ENCODE measurements around the gene RBM38. TPM values are rescaled to one million over a fixed set of nuclear protein-coding genes. Genes with fewer than 3 reads are reported as not detected.

RBM38 gene
- total RNA-seq, 1 donor from 2014 or later: 13.9 TPM

GRCh38 chr20:57374931-57375651 lies 16.1 kb upstream of the RBM38 start:
- no peak for DNase-seq (ENCODE audit: low read depth in 2 of 2)

DNA sequence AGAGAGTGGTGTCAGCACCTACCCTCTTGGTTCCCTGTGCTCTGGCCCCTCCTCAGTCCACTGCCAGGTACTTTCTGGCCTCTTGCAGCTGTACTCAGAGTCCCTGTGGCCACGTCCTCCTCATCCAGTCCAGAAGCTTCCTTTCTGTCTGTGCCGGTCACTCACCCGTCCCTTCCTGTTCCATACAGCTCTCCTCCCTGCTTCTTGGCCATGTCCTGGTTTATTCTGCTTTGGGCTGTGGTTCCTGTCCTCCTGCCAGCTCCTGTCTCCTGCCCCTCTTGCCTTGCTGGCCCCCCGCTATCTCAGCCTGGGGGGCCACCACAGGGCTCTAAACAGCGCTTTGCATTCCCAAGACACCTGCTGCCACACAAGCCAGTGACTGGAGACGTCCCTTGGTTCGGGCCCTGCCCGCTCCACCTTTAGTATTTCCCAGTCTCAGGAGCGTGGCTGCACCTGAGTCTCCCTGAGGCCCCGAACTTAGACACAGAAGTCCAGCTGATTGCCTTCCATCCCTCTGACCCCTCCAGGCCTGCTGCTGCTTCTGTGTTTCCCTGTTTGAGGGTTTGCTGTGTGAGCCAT lies 15.5 kb upstream of the RBM38 start:
- no peak for DNase-seq (ENCODE audit: low read depth in 2 of 2)

DNA sequence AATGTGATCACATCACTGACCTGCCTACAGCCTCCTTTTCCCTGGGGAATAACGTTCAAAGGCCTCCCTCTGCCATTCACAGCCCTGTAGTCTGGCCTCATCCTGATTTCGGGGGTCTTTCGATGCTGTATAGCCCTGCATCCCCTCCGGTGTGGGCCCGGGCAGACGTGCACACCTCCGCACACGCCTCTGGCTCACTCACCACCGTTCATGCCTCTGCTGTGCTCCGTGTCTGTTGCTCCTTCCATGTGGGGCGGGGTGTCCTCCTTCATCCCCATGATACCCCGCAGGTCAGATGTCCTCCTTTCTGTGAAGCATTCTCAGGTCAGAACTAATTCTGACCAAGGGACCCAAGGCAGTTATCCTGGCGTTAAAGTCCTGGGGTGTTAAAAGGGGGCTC lies 13.8 kb upstream of the RBM38 start:
- DNase-seq (ENCODE audit: low read depth in 2 of 2): no peak

DNA sequence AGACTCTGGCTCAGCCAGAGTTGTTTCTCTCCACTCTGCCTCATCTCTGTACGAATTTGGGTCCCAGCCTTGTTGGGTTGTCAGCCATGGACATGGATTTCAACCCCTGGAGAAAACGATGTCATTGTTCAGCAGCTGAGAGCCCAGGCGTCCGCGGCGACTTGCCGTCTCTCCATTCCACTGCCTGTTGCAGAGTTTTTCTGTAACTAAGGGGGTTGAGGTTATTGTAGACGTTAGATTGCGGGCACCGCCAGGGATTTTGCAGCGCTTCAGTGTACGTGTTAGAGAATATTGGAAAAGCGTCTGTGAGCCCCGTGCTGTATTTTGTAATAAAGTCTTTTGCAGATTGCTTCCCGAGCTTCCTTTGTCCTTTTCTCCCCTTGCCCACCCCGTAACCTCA lies 13.1 kb upstream of the RBM38 start:
- no peak for DNase-seq (ENCODE audit: low read depth in 2 of 2)

- DNase-seq (ENCODE audit: low read depth in 2 of 2): no peak
Measured at GRCh38 chr20:57378646-57379262, 12.4 kb upstream of the RBM38 start.

- DNase-seq (ENCODE audit: low read depth in 2 of 2): no peak
Measured at GRCh38 chr20:57379263-57379647, 11.9 kb upstream of the RBM38 start.

DNA sequence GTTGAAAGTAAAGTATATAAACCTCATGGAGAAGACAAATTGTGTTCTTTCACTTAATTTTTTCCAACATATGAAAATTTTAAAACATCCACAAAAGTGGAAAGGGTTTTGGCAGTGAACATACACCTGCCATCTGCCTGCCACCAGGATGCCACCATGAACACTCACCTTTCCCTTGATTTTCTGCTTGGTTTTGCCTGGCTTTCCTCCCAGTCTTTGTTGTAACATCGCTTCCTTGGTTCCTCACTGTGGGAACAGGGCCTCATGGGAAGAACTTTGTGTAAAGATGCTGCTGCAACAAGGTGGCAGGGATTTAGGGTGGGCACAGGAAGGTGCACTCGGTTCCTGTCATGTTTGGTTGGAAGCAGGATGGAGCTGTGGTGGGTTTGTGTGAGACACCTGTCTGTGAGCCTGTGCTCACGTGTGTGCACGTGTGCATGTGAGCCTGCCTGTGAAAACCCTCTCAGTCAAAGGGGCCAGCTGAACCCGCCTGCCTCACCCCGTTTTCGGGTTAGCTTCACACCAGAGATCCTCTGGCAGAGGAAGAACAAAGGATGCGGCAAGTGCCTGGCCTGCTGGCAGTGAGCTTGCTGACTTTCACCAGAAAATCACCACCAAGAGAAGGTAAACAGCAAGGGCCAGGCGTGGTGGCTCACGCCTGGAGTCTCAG lies 11.0 kb upstream of the RBM38 start:
- DNase-seq (ENCODE audit: low read depth in 2 of 2): no peak

DNA sequence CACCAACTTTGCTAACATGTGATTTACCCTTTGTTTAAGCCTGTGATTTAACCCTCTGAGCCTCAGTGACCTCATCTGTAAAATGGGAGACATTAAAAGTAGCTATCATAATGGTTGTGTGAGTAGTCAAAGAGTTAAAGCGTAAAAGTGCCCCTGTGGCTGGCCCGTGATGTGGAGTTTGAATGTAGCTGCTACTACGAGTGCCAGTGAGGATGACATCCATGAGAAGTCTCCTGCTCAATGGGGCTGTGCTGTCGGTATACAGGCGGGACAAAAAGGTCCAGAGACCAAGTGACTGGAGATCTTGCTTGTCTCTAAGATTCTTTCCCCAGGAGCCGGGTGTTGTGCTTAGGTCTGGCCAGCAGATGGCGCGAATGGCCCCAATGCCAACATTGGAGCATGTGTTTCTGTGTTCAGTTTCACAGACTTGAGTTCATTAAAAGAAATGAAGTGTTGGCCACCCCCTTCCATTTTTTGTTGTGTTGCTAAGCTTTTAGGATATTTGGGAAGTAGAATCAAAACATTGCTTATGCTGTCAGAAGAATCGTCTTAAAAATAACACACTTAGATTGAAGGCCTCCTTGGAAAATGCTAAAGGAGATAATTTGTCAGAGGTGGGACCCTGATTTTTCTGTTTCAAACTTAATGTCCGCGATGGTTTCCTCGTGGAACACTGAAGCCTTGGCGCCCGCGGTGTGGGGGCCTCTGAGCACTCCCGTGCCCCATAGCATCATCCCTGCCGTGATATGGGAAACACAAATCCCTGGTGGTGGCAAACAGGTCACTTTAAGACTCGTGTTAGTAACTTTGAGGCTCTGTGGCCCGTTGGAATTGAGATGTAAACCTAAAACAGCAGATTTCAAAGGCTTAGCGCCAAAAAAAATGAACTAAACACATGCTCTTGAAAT lies 9.3 kb upstream of the RBM38 start:
- DNase-seq (ENCODE audit: low read depth in 2 of 2): peak in 1 of 2 donors; percentile 71

DNA sequence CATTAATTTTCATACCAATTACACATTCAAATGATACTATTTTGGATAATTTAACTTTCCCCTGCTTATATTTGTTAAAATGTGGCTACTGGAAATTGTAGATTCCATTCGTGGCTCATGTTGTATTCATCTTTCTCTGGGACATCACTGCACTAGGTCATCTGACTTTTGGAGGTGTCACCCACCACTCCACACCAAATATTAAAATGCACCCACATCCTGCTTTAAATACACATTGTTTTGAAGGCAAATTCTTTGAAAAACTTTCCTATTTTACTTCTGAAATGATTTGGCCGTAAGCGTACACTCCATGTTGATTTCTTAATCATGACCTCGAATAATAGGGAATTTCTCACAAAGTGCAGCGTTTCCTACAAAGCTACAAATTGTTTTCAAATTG lies 8.7 kb upstream of the RBM38 start:
- DNase-seq (ENCODE audit: low read depth in 2 of 2): no peak

DNA sequence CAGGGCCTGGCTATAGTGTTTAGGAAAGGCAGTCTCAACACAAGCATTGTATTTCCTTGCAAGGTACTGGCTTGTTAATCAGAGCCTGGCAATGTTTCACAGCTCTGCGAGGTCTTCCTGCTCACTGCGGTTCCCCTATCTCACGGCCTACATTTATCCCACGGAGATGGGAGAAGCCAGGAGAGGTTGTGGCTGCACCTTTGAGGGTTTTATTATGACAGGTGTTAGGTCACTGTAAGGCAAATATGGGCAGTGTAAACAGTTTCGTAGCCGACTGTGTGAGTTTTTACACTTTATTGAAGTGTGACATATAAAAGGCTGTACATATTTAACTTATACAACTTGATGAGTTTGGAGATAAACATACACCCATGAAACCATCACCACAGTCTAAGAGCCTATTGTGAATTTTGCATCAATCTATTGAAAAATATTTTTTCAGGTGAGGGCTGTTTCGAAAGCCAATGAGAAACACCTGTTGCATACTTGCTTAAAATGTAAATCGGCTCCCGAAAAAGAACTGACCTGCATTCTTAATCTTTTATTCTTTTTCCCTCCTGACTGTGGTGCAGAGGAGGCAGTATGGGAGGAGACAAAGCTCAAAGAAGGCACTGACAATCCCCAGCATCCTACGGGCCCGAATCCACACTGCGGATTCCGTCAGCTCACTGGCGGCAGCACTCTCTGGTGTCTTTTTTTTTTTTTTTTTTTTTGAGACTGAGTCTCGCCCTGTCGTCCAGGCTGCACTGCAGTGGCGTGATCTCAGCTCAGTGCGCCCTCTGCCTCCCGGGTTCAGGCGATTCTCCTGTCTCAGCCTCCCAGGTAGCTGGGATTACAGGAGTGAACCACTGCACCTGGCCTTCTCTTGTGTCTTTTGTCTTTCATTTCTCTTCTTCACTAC lies 7.5 kb upstream of the RBM38 start:
- no peak for DNase-seq (ENCODE audit: low read depth in 2 of 2)

DNA sequence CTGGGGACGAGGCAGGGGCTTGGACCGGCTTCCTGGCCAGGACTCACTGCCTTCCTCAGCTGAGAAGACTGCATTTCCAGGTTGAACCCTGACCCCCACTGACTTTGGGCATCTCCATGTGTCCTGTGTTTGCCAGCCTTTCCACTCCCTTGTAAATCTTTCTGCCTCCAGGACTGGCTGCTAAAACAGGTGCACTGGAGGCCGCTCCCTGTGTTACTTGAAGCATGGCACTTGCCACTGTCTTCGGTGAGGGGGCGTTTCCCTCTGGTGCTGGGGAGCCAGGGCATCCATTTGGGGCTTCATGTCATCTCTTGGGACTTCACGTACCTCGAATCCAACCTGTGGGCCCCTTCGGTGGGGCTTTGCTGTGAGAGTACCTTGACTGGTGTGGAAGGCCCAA lies 6.7 kb upstream of the RBM38 start:
- DNase-seq (ENCODE audit: low read depth in 2 of 2): no peak

DNA sequence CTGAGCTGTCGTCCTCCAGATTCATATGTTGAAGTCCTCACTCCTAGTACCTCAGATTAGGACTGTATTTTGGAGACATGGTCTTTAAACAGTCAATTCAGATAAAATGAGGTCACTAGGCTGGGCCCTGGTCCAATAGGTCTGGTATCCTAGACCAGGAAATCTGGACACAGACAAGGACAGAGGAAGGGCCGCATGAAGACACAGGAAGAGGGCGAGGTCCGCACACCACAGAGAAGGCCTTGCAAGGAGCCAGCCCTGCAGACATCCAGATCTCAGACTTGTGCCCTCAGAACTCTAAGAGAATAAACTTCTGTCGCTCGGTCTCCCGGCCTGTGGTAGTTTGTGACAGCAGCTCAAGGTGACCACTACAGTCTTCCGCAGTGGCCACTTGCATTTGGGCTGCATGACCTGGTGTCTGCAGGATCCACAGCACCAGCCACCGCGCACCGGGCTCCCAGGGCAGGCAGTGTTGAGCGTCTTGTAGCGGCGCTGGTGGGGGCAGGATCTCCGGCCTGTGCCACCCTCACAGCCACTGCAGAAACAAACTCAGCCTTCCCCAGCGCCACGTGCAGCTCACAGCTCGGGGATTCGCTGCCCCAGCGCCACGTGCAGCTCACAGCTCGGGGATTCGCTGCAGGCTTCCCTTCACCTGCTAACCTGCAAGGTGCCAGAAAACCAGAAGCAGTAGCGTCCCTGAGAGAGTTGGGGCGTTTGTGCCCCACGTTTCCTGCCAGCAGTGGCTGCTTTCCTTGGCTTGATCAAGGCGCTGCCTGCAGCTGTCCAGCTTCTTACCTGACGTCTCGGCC lies 6.0 kb upstream of the RBM38 start:
- no peak for DNase-seq (ENCODE audit: low read depth in 2 of 2)

DNA sequence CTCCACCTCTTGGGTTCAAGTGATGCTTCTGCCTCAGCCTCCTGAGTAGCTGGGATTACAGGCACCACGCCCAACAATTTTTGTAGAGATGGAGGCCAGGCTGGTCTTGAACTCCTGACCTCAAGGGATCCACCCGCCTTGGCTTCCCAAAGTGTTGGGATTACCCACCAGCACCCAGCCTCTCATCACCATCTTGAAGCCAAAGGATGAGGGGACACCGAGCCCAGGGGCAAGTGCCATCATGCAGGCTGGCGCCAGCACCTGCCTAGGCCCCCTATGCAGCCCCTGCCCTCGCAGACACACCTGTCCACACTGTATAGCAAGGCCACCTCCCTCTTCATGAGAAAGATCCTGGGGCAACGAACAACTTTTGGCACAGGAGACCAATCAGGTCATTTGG lies 5.3 kb upstream of the RBM38 start:
- no peak for DNase-seq (ENCODE audit: low read depth in 2 of 2)

DNA sequence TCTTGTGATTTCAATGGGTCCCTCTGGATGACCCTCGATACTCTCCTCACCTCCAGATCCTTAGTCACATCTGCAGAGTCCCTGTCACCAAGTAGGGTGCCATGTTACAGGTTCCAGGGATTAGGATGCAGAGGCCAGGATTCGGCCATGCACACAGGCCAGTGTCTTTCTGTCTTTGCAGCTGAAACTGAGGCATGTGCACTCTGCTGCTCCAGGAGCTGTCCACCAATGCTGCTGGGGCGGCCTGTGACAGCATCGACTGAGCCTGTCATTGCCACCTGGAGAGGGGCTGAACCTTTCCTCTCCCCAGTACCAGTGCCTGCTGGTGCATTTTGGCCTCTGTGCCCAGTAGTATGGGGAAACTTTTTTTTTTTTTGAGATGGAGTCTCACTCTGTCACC lies 4.4 kb upstream of the RBM38 start:
- no peak for DNase-seq (ENCODE audit: low read depth in 2 of 2)

DNA sequence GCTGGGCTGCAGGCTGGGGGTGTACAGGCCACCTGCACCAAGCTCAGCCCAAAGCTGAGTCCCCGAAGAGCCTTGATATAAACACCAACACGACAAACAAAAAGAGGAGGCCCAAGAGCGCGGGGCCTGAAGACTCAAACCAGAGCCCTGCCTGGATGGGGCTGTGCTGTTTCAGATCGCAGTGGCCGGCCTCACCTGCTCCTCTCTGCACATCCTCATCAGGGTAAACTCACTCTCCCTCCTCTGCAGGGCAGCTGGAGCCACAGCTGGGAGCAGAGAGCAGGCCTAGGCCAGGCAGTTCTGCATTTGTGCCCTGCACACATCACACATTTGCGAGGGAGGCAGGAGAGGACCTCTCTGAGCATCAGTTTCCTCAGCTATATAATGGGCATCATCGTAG lies 3.7 kb upstream of the RBM38 start:
- no peak for DNase-seq (ENCODE audit: low read depth in 2 of 2)

- DNase-seq (ENCODE audit: low read depth in 2 of 2): no peak
Measured at GRCh38 chr20:57387945-57388371, 3.2 kb upstream of the RBM38 start.

DNA sequence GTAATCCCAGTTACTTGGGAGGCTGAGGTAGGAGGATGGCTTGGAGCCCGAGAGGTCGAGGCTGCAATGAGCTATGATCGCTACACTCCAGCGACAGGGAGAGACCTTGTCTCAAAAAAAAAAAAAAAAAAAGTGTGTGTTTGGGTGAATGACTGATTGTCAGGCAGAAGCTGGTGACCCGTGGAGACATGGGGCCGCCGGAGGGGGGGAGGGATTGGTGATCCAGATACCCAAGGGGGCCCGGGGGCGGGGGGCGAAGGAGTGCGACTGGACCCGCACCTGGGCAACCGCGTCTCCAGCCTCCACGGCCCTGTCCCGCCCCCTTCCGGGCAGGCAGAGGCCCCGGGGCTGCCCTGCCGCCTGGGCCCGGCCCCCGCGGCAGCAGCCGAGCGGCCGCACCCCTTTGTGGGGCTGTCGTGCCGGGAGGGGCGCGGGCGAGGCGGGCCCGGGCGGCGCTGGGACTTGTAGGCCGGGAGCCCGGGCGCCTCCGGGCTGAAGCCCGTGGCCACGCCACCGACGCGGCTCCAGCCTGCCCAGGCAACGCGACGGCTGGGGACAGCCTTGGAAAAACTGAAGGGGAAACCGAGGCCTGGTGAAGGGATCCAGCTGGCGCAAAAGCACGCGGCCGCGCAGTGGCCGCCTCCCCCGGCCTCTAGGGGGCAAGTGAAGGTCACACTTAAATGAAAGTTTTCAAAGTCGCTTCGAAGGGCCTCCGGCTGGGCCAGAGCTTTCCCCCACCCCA lies 2.1 kb upstream of the RBM38 start:
- DNase-seq (ENCODE audit: low read depth in 2 of 2): peak in 1 of 2 donors; percentile 62

GRCh38 chr20:57389695-57390603 lies 1.2 kb upstream of the RBM38 start:
- no peak for DNase-seq (ENCODE audit: low read depth in 2 of 2)

All from dermis microvascular lymphatic vessel endothelial cell (primary cell).